Lower leg skin (tissue), 4 donors: ENCODE measurements around the gene MCF2L2. TPM values are rescaled to one million over a fixed set of nuclear protein-coding genes. Genes with fewer than 3 reads are reported as not detected.

ENCODE experiments used
- DNase-seq, 2 donors: peaks; one replicate each; pipeline ENCODE4 v3.0.0-alpha.2; 2019; ENCODE audit warnings: low spot score in 2 of 2
- H3K4me3 ChIP-seq: fragments of 200-600 bp; sonication (generic); 2 replicates; pipeline ENCODE4 v1.5.1; 2017; ENCODE audit warnings: mild to moderate bottlenecking, low read depth; ENCODE audit not compliant: poor library complexity, severe bottlenecking
- POLR2A ChIP-seq, 2 donors: fragments of 450-650 bp; IDR thresholded peaks; one replicate each; pipeline ENCODE4 v1.6.1; 2016 to 2017; ENCODE audit warnings: antibody characterized with exemption in 2 of 2, mild to moderate bottlenecking in 1 of 2, moderate library complexity in 1 of 2
- WGBS, 2 donors: methylation state at CpG; one replicate each; pipeline ENCODE4 v1.1.5; 2018; 5-methylcytosine and 5-hydroxymethylcytosine counted together
- intact Hi-C: fragments of 100-400 bp; cut with DNase I; formaldehyde crosslinking; loops from one replicate; pipeline ENCODE4 v1.15.0; 2023; ENCODE audit warnings: low total_unique reads
- total RNA-seq, 4 donors: library from RNA; depleted of rRNA; stranded (reverse); fragments of >200 nt; gene quantifications; one replicate each; pipeline ENCODE4 v1.1.0, GENCODE V29; 2016
- TF ChIP-seq, protein P1 (sequence below), 3 donors: fragments of 450-650 bp; IDR thresholded peaks; one replicate each; pipeline ENCODE4 v1.5.1; 2016; ENCODE audit warnings: antibody characterized with exemption in 3 of 3, mild to moderate bottlenecking in 3 of 3, moderate library complexity in 2 of 3

MCF2L2 gene
- total RNA-seq, 4 donors from 2014 or later, result 0.88 to 1.3 (median 1.1) TPM; not detected in 1

- TF ChIP-seq, protein P1, sequence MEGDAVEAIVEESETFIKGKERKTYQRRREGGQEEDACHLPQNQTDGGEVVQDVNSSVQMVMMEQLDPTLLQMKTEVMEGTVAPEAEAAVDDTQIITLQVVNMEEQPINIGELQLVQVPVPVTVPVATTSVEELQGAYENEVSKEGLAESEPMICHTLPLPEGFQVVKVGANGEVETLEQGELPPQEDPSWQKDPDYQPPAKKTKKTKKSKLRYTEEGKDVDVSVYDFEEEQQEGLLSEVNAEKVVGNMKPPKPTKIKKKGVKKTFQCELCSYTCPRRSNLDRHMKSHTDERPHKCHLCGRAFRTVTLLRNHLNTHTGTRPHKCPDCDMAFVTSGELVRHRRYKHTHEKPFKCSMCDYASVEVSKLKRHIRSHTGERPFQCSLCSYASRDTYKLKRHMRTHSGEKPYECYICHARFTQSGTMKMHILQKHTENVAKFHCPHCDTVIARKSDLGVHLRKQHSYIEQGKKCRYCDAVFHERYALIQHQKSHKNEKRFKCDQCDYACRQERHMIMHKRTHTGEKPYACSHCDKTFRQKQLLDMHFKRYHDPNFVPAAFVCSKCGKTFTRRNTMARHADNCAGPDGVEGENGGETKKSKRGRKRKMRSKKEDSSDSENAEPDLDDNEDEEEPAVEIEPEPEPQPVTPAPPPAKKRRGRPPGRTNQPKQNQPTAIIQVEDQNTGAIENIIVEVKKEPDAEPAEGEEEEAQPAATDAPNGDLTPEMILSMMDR (IDR thresholded peaks at IDR 0.05), result no peak
- TF ChIP-seq POLR2A (IDR thresholded peaks at IDR 0.05), result no peak
- intact Hi-C loops, result no loop called here
- H3K4me3 ChIP-seq, result no peak overlapping the region
- DNase-seq, result no peak
Observed at GRCh38 chr3:183390844-183391243, 37.6 kb downstream of the MCF2L2 start.

- DNase-seq, result no peak
- intact Hi-C loops, result loop anchor here (5.0 kb wide), 1 partner anchor 266 kb away; no protein-coding TSS in a partner anchor
- no peak overlapping the region for H3K4me3 ChIP-seq
- TF ChIP-seq, protein P1 (IDR thresholded peaks at IDR 0.05), result no peak
- TF ChIP-seq POLR2A (IDR thresholded peaks at IDR 0.05), result no peak
- WGBS, 2 donors, result 94 to 96% methylated on average over 7 of the region's 7 CpGs
Observed at GRCh38 chr3:183388213-183388895, 40.1 kb downstream of the MCF2L2 start.

GRCh38 chr3:183387797-183388196 is 40.6 kb downstream of the MCF2L2 start:
- TF ChIP-seq POLR2A (IDR thresholded peaks at IDR 0.05), result no peak
- TF ChIP-seq, protein P1 (IDR thresholded peaks at IDR 0.05), result no peak
- DNase-seq, result no peak
- WGBS, 2 donors, result 65 to 70% methylated on average over 4 of the region's 4 CpGs
- H3K4me3 ChIP-seq, result no peak overlapping the region
- intact Hi-C loops, result loop anchor here (5.0 kb wide), 1 partner anchor 265 kb away; no protein-coding TSS in a partner anchor

DNA sequence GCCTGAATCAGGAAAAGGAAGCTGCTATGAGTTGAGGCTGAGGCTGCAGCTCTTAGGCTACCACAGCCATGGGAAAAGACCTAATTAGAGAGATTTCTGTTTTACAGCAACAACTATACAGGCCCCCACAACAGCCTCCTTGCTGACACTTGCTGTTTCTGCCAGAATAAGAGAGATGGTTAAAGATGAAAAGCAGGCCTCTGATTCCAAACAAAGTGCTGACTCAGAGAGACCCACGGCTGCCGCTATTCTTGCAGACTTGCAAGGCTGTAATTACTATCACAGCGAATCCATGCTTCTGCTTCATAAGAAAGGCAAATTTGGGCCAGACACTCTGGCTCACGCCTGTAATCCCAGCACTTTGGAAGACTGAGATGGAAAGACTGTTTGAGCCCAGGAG is 41.8 kb downstream of the MCF2L2 start:
- no peak for TF ChIP-seq POLR2A (IDR thresholded peaks at IDR 0.05)
- TF ChIP-seq, protein P1 (IDR thresholded peaks at IDR 0.05), result no peak
- H3K4me3 ChIP-seq, result no peak overlapping the region
- DNase-seq, result no peak
- intact Hi-C loops, result loop anchor here (5.0 kb wide), 1 partner anchor 264 kb away; no protein-coding TSS in a partner anchor
- WGBS, 2 donors, result 72 to 79% methylated on average over 4 of the region's 4 CpGs

GRCh38 chr3:183385698-183386613 is 42.5 kb downstream of the MCF2L2 start:
- intact Hi-C loops, result loop anchor here (5.0 kb wide), 1 partner anchor 264 kb away; no protein-coding TSS in a partner anchor
- H3K4me3 ChIP-seq, result no peak overlapping the region
- peak in 1 of 2 donors; percentile 68 for DNase-seq
- TF ChIP-seq, protein P1 (IDR thresholded peaks at IDR 0.05), result no peak
- TF ChIP-seq POLR2A (IDR thresholded peaks at IDR 0.05), result no peak
- WGBS, 2 donors, result 60 to 62% methylated on average over 11 of the region's 11 CpGs
